ENCODE measurements around the gene NELL2. TPM values are rescaled to one million over a fixed set of nuclear protein-coding genes. Genes with fewer than 3 reads are reported as not detected.
"Not testable (repeated sequence)": the region's sequence is repeated elsewhere in the genome, so short reads cannot be mapped to it uniquely, and the experiment has no call there.

Gene NELL2
- total RNA-seq, 1 donor from 2014 or later = 6.1 TPM

DNA sequence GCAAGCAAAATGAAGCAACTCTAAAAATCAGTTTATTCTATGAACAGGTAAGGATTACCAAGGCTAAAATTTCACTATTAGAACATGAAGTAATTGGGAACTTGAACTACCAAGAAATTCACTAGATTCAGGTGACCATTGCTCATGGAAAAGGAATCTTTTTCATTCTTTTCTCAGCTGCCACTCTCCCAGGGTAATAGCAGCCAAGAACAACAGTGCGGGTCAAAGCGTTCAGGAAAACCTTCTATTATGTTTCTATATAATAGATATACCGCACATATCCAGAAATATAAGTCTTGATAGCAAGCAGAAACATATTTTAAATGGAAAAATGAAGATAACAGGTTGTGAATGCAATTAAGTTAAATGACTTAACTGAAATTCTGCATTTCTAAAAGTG lies 125.6 kb downstream of the NELL2 start:
- H3K27me3 Mint-ChIP-seq = no peaks in the 10 kb centered on the region
- H3K9me3 Mint-ChIP-seq (ENCODE audit: low read depth) = no peaks in the 10 kb centered on the region
- TF ChIP-seq, protein P1, sequence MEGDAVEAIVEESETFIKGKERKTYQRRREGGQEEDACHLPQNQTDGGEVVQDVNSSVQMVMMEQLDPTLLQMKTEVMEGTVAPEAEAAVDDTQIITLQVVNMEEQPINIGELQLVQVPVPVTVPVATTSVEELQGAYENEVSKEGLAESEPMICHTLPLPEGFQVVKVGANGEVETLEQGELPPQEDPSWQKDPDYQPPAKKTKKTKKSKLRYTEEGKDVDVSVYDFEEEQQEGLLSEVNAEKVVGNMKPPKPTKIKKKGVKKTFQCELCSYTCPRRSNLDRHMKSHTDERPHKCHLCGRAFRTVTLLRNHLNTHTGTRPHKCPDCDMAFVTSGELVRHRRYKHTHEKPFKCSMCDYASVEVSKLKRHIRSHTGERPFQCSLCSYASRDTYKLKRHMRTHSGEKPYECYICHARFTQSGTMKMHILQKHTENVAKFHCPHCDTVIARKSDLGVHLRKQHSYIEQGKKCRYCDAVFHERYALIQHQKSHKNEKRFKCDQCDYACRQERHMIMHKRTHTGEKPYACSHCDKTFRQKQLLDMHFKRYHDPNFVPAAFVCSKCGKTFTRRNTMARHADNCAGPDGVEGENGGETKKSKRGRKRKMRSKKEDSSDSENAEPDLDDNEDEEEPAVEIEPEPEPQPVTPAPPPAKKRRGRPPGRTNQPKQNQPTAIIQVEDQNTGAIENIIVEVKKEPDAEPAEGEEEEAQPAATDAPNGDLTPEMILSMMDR (IDR thresholded peaks at IDR 0.05; ENCODE audit: unreplicated experiment) = no peak
- H3K4me3 Mint-ChIP-seq (ENCODE audit: low read depth) = no peak overlapping the region
- no peaks in the 10 kb centered on the region for H3K4me1 Mint-ChIP-seq (ENCODE audit: low read depth)
- no peak overlapping the region for H3K27ac Mint-ChIP-seq
- H3K36me3 Mint-ChIP-seq (ENCODE audit: insufficient read depth) = no peaks in the 10 kb centered on the region
- DNase-seq (ENCODE audit: low spot score, unreplicated experiment) = no peak

DNA sequence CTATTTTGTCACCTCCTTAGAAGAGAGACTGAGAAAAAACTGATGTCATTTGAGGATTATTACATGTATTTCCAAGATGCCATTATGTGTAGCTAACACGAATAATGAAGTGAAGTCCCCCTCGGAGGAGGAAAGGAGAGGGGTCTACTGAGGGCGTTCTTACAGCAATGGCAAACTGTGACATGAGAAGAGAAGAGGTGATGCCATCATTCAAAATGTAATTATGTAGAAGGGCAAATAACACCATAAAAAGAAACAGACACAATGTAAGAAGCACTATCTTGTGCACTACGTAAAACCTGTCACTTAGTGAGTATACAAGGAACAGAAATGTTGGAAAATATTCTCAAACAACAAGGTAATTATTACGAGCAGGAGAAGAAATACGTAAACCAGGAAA lies 126.5 kb downstream of the NELL2 start:
- no peak overlapping the region for H3K4me3 Mint-ChIP-seq (ENCODE audit: low read depth)
- peaks cover 2% of the 10 kb centered on the region for H3K9me3 Mint-ChIP-seq (ENCODE audit: low read depth)
- DNase-seq (ENCODE audit: low spot score, unreplicated experiment) = no peak
- H3K27me3 Mint-ChIP-seq = no peaks in the 10 kb centered on the region
- H3K36me3 Mint-ChIP-seq (ENCODE audit: insufficient read depth) = no peaks in the 10 kb centered on the region
- no peaks in the 10 kb centered on the region for H3K4me1 Mint-ChIP-seq (ENCODE audit: low read depth)
- H3K27ac Mint-ChIP-seq = no peak overlapping the region
- TF ChIP-seq, protein P1 (IDR thresholded peaks at IDR 0.05; ENCODE audit: unreplicated experiment) = no peak

DNA sequence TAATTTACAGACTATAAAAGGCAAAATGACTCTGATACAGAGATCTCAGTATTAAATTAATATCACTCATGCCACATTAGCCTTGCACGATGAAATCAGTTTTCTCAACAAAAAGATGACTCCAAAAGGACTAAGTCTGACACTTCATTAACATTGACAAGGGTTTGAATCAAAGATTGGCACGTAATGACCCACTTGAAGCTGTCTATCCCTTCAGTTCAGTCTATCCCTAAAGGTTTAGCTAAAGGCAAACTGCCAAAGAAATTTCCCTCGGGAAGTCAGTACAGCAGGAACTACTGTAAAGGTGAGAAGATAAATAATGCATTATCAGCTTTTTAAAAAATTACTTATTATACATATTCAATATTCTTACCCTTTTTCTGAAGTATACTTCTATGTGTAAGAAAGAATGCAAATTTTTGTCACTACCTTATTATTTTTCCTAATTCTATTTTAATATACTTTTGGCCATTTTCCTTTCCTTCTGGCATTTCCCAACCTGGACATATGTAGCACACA lies 127.1 kb downstream of the NELL2 start:
- no peak overlapping the region for H3K4me3 Mint-ChIP-seq (ENCODE audit: low read depth)
- H3K27me3 Mint-ChIP-seq = no peaks in the 10 kb centered on the region
- H3K4me1 Mint-ChIP-seq (ENCODE audit: low read depth) = no peaks in the 10 kb centered on the region
- no peak overlapping the region for H3K27ac Mint-ChIP-seq
- TF ChIP-seq, protein P1 (IDR thresholded peaks at IDR 0.05; ENCODE audit: unreplicated experiment) = no peak
- peaks cover 4% of the 10 kb centered on the region for H3K9me3 Mint-ChIP-seq (ENCODE audit: low read depth)
- H3K36me3 Mint-ChIP-seq (ENCODE audit: insufficient read depth) = no peaks in the 10 kb centered on the region
- DNase-seq (ENCODE audit: low spot score, unreplicated experiment) = no peak

DNA sequence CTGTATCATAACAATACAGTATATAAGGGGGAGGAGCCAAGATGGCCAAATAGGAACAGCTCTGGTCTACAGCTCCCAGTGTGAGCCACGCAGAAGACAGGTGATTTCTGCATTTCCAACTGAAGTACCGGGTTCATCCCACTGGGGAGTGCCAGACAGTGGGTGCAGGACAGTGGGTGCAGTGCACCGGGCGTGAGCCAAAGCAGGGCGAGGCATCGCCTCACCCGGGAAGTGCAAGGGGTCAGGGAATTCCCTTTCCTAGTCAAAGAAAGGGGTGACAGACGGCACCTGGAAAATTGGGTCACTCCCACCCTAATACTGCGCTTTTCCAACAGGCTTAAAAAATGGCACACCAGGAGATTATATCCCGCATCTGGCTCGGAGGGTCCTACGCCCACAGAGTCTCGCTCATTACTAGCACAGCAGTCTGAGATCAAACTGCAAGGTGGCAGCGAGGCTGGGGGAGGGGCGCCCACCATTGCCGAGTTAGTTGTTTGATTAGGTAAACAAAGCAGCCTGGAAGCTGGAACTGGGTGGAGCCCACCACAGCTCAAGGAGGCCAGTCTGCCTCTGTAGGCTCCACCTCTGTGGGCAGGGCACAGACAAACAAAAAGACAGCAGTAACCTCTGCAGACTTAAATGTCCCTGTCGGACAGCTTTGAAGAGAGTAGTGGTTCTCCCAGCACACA lies 134.7 kb downstream of the NELL2 start:
- H3K4me3 Mint-ChIP-seq (ENCODE audit: low read depth); H3K27ac Mint-ChIP-seq; H3K36me3 Mint-ChIP-seq (ENCODE audit: insufficient read depth); H3K27me3 Mint-ChIP-seq; H3K4me1 Mint-ChIP-seq (ENCODE audit: low read depth); DNase-seq (ENCODE audit: low spot score, unreplicated experiment): not testable (repeated sequence)
- H3K9me3 Mint-ChIP-seq (ENCODE audit: low read depth) = peaks cover 13% of the 10 kb centered on the region

DNA sequence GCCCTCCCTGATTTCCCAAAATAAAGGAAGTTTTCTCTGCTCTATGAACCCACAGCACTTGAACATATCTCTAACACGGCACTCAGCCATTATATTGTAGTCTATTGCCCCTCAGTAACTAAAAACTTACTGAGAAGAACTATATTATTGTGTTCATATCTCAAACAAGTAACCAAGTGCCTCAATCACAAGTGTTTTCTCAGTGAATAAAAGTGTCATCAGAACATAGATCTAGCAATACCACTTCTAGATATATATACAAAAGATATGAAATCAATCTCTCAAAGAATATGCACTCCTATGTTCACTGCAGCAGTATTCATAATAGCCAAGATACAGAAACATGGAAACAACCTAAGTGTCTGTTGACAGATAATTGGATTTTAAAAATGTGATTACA lies 138.1 kb downstream of the NELL2 start:
- H3K36me3 Mint-ChIP-seq (ENCODE audit: insufficient read depth) = no peaks in the 10 kb centered on the region
- H3K27me3 Mint-ChIP-seq = no peaks in the 10 kb centered on the region
- TF ChIP-seq, protein P1 (IDR thresholded peaks at IDR 0.05; ENCODE audit: unreplicated experiment) = no peak
- no peak for DNase-seq (ENCODE audit: low spot score, unreplicated experiment)
- no peaks in the 10 kb centered on the region for H3K4me1 Mint-ChIP-seq (ENCODE audit: low read depth)
- H3K27ac Mint-ChIP-seq = no peak overlapping the region
- H3K4me3 Mint-ChIP-seq (ENCODE audit: low read depth) = no peak overlapping the region
- peaks cover 8% of the 10 kb centered on the region for H3K9me3 Mint-ChIP-seq (ENCODE audit: low read depth)

DNA sequence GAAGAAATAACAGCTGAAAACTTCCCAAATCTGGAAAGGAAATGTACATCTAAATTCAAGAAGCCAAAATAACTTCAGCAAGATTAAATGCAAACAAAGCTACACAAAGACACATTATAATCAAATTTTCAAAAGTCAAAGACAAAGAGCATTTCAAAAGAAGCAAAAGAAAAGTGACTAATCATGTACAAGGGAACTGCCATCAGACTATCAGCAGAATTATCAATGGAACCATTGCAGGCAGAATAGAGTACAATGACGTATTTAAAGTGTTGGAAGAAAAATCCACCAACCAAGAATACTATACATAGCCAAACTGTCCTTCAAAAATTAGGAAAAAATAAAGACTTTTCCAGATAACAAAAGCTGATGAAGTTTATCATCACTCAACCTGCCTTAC lies 147.5 kb downstream of the NELL2 start:
- Mint-ChIP-seq H3K9me3 (ENCODE audit: low read depth) (peaks cover 29% of the 10 kb centered on the region), H3K27me3 (no peaks in the 10 kb centered on the region), H3K27ac (no peak overlapping the region), H3K4me1 (ENCODE audit: low read depth) (no peaks in the 10 kb centered on the region), H3K36me3 (ENCODE audit: insufficient read depth) (peaks cover 3% of the 10 kb centered on the region), H3K4me3 (ENCODE audit: low read depth) (no peak overlapping the region)
- TF ChIP-seq, protein P1 (IDR thresholded peaks at IDR 0.05; ENCODE audit: unreplicated experiment) = no peak
- DNase-seq (ENCODE audit: low spot score, unreplicated experiment) = no peak

All from progenitor cell of endocrine pancreas (in vitro differentiated cells).